Measurements from ENCODE around the gene ACBD6.

The ACBD6 gene

DNA sequence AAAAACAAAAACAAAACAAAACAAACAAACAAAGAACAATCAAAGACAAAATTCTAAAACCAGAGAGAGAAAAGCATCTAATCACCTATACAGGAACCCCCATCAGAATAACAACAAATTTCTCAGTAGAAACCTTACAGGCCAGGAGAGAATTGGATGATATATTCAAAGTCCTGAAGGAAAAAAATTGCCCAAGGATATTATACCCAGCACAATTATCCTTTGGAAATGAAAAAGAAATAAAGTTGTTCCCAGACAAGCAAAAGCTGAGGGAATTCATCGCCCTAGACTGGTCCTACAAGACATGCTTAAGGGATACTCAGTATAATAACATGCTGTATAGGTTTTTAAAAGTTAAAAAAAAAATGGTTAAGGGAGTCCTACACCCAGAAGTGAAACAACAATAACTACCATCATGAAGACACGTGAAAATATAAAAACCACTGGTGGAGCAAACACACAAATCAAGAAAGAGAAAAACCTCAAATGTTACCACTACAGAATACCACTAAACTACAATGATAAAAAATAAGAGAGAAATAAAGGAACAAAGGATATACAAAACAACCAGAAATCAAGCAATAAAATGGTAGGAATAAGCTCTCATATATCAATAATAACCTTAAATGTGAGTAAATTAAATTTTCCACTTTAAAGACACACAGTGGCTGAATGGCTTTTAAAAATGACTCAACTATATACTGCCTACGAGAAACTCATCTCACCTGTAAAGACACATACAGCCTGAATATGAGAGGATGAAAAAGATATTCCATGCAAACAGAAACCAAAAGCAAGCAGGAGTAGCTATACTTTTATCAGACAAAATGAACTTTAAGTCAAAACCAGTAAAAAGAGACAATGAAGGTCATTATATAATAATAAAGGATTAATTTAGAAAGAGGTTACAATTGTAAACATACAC is 121.9 kb downstream of the ACBD6 start:
- in situ Hi-C loops (cut with HindIII; ENCODE audit: low pct_ligation_motif_present, low sequenced_read_pairs): no loop called here
- H3K4me3 ChIP-seq (ENCODE audit: low read depth, low read length): no peak overlapping the region
- no peak for DNase-seq
- H3K36me3 ChIP-seq (replicated peaks): no peaks in the 10 kb centered on the region
- no peaks in the 10 kb centered on the region for H3K27me3 ChIP-seq (replicated peaks)
- no peak for TF ChIP-seq CTCF (IDR thresholded peaks at IDR 0.05; ENCODE audit: low read depth, low read length, missing control alignments)
- no peak overlapping the region for H3K27ac ChIP-seq

- TF ChIP-seq CTCF (IDR thresholded peaks at IDR 0.05; ENCODE audit: low read depth, low read length, missing control alignments): no peak
- no peak for DNase-seq
- in situ Hi-C loops (cut with HindIII; ENCODE audit: low pct_ligation_motif_present, low sequenced_read_pairs): no loop called here
Observed at GRCh38 chr1:180376800-180377199, 125.6 kb downstream of the ACBD6 start.

DNA sequence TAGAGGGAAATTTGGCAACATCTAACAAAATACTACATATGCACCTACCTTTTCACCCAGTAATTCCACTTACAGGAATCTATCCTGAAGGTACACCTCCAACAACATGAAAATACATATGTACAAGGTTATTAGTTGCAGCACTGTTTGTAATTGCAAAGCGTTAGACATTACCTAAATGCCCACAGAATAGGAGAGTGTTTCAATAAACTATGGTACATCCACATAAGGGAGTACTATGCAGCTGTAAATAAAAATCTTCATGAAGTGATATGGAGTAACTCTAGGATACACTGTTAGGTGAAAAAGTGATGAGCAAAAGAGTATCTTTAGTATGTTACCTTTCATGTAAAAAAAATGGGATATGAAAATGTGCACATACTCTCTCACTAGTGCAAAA is 126.1 kb downstream of the ACBD6 start:
- DNase-seq: no peak
- Histone ChIP-seq H3K4me3 (ENCODE audit: low read depth, low read length) (no peak overlapping the region), H3K36me3 (replicated peaks) (no peaks in the 10 kb centered on the region), H3K27ac (no peak overlapping the region), H3K27me3 (replicated peaks) (no peaks in the 10 kb centered on the region)
- in situ Hi-C loops (cut with HindIII; ENCODE audit: low pct_ligation_motif_present, low sequenced_read_pairs): no loop called here
- TF ChIP-seq CTCF (IDR thresholded peaks at IDR 0.05; ENCODE audit: low read depth, low read length, missing control alignments): no peak

More at GRCh38 chr1:180376800-180377199, 125.6 kb downstream of the ACBD6 start:
- H3K4me3 ChIP-seq (ENCODE audit: low read depth, low read length): no peak overlapping the region
- no peaks in the 10 kb centered on the region for H3K27me3 ChIP-seq (replicated peaks)
- H3K27ac ChIP-seq: no peak overlapping the region
- no peaks in the 10 kb centered on the region for H3K36me3 ChIP-seq (replicated peaks)

- TF ChIP-seq CTCF (IDR thresholded peaks at IDR 0.05; ENCODE audit: low read depth, low read length, missing control alignments): no peak
- Histone ChIP-seq H3K27ac (no peak overlapping the region), H3K36me3 (replicated peaks) (no peaks in the 10 kb centered on the region), H3K27me3 (replicated peaks) (no peaks in the 10 kb centered on the region), H3K4me3 (ENCODE audit: low read depth, low read length) (no peak overlapping the region)
- in situ Hi-C loops (cut with HindIII; ENCODE audit: low pct_ligation_motif_present, low sequenced_read_pairs): no loop called here
- no peak for DNase-seq
Observed at GRCh38 chr1:180372728-180373127, 129.6 kb downstream of the ACBD6 start.

DNA sequence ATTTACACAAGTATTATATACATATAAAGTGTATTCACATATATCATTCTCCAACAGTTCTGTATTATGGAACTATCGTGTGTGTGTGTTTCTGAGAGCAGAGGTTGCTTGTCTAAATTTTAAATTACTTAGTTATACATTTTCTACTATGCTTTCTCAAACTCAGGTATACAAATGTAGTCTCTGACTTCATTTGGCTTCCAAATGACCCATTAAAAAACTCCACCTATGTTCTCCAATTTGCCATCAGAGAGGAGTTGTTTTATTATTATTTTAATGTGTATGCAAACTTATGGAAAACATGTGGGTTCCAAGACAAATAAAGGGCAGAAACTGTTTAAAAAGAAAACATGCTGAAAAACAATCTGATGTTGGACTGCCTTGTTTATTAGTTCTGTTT is 131.8 kb downstream of the ACBD6 start:
- TF ChIP-seq CTCF (IDR thresholded peaks at IDR 0.05; ENCODE audit: low read depth, low read length, missing control alignments): no peak
- H3K4me3 ChIP-seq (ENCODE audit: low read depth, low read length): no peak overlapping the region
- no peaks in the 10 kb centered on the region for H3K27me3 ChIP-seq (replicated peaks)
- in situ Hi-C loops (cut with HindIII; ENCODE audit: low pct_ligation_motif_present, low sequenced_read_pairs): no loop called here
- no peak for DNase-seq
- no peaks in the 10 kb centered on the region for H3K36me3 ChIP-seq (replicated peaks)
- H3K27ac ChIP-seq: no peak overlapping the region

All from brain microvascular endothelial cell (primary cell).